SU-DHL-6 (cell line): ENCODE data around the gene DQX1.

ENCODE experiments used
- H2AFZ ChIP-seq: fragments of 200-600 bp; sonication (generic); 2 replicates; pipeline ENCODE4 v1.6.1; 2014; ENCODE audit warnings: low read depth, mild to moderate bottlenecking, moderate library complexity, mixed read lengths, antibody characterized with exemption, low read length; ENCODE audit not compliant: severe bottlenecking
- H3F3A ChIP-seq: fragments of 200-600 bp; shearing (Covaris generic); 2 replicates; pipeline ENCODE4 v1.6.0; 2016; ENCODE audit warnings: antibody characterized with exemption, mild to moderate bottlenecking; ENCODE audit not compliant: insufficient read depth
- H3K27ac ChIP-seq: fragments of 200-600 bp; sonication (generic); 2 replicates; pipeline ENCODE4 v1.5.1; 2016; ENCODE audit warnings: low read depth, mild to moderate bottlenecking, low read length, moderate library complexity, mixed read lengths
- H3K27me3 ChIP-seq: fragments of 200-600 bp; sonication (generic), shearing (Covaris generic); 2 replicates; pipeline ENCODE4 v1.6.0; 2014; ENCODE audit warnings: mild to moderate bottlenecking, low read length
- H3K36me3 ChIP-seq: fragments of 200-600 bp; sonication (generic); 2 replicates; pipeline ENCODE4 v1.6.1; 2014; ENCODE audit warnings: mild to moderate bottlenecking, low read length, mixed read lengths
- H3K4me2 ChIP-seq: fragments of 300-600, 200-600 bp; shearing (Covaris generic), sonication (generic); 2 replicates; pipeline ENCODE4 v1.6.0; 2014; ENCODE audit warnings: low read length, low read depth, mild to moderate bottlenecking; ENCODE audit not compliant: poor library complexity, severe bottlenecking
- H3K4me3 ChIP-seq: fragments of 200-600 bp; sonication (generic); 2 replicates; pipeline ENCODE4 v1.5.1; 2014; ENCODE audit warnings: antibody characterized with exemption, low read length, mild to moderate bottlenecking, mixed read lengths; ENCODE audit not compliant: insufficient read depth, poor library complexity, severe bottlenecking
- H3K79me2 ChIP-seq: fragments of 200-600 bp; sonication (generic); 2 replicates; pipeline ENCODE4 v1.6.1; 2014; ENCODE audit warnings: mild to moderate bottlenecking, low read length, moderate library complexity; ENCODE audit not compliant: insufficient read depth
- H3K9ac ChIP-seq: fragments of 200-600 bp; sonication (generic); 2 replicates; pipeline ENCODE4 v1.7.0; 2014; ENCODE audit warnings: mild to moderate bottlenecking, low read length
- H3K9me2 ChIP-seq: fragments of 200-600 bp; sonication (generic); replicated peaks from 2 replicates; pipeline ENCODE4 v1.6.1; 2014; ENCODE audit warnings: low read length; ENCODE audit not compliant: insufficient read depth
- H3K9me3 ChIP-seq: fragments of 200-600 bp; sonication (generic); 2 replicates; pipeline ENCODE4 v1.6.1; 2014; ENCODE audit warnings: low read length, mixed read lengths; ENCODE audit not compliant: insufficient read depth
- H4K20me1 ChIP-seq: fragments of 200-600 bp; sonication (generic); 2 replicates; pipeline ENCODE4 v1.6.1; 2014; ENCODE audit warnings: low read depth, mild to moderate bottlenecking, antibody characterized with exemption, low read length, moderate library complexity, mixed read lengths
- EZH2phosphoT487 ChIP-seq: fragments of 200-600 bp; sonication (generic), shearing (Covaris generic); conservative IDR thresholded peaks from 2 replicates; pipeline ENCODE4 v1.6.1; 2018; ENCODE audit warnings: mild to moderate bottlenecking, antibody characterized with exemption, low read length, moderate library complexity, mixed read lengths
- TF ChIP-seq, protein P1 (sequence below): fragments of 200-600 bp; sonication (generic); IDR thresholded peaks from one replicate; pipeline ENCODE4 v1.5.1; 2017; ENCODE audit warnings: antibody characterized with exemption, mild to moderate bottlenecking, low read length, moderate library complexity; ENCODE audit not compliant: insufficient read depth, poor library complexity, severe bottlenecking

The DQX1 gene

DNA sequence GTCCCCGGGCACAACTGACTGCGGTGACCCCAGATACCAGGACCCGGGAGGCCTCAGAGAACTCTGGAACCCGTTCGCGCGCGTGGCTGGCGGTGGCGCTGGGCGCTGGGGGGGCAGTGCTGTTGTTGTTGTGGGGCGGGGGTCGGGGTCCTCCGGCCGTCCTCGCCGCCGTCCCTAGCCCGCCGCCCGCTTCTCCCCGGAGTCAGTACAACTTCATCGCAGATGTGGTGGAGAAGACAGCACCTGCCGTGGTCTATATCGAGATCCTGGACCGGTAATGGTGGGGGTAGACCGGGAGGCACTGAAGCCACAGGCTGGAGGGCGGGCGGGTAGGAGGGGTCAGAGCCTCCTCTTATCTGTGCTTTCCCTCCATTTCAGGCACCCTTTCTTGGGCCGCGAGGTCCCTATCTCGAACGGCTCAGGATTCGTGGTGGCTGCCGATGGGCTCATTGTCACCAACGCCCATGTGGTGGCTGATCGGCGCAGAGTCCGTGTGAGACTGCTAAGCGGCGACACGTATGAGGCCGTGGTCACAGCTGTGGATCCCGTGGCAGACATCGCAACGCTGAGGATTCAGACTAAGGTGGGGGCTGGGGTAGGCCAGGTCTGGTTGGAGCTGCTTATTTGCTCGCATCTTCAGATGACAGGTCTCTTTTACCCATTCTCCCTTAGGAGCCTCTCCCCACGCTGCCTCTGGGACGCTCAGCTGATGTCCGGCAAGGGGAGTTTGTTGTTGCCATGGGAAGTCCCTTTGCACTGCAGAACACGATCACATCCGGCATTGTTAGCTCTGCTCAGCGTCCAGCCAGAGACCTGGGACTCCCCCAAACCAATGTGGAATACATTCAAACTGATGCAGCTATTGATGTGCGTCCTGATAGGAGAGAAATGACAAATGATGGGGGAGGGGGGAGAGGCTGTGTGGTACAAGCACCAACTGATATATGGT, 4.5 kb upstream of the DQX1 start:
- no peaks in the 10 kb centered on the region for H3K9me2 ChIP-seq
- H3K27me3 ChIP-seq: no peaks in the 10 kb centered on the region
- H3K4me3 ChIP-seq: peak overlapping the region; percentile 81
- peak overlapping the region; percentile 89 for H3K9ac ChIP-seq
- no peaks in the 10 kb centered on the region for H3K9me3 ChIP-seq
- H4K20me1 ChIP-seq: no peaks in the 10 kb centered on the region
- H3F3A ChIP-seq: peaks cover 10% of the 10 kb centered on the region; the same call in 1 of the 2 replicates
- H2AFZ ChIP-seq: peak overlapping the region; percentile 38
- H3K4me2 ChIP-seq: peak overlapping the region; percentile 83
- H3K79me2 ChIP-seq: peaks cover 23% of the 10 kb centered on the region
- peaks cover 11% of the 10 kb centered on the region for H3K36me3 ChIP-seq
- no peak for TF ChIP-seq EZH2phosphoT487
- TF ChIP-seq, protein P1, sequence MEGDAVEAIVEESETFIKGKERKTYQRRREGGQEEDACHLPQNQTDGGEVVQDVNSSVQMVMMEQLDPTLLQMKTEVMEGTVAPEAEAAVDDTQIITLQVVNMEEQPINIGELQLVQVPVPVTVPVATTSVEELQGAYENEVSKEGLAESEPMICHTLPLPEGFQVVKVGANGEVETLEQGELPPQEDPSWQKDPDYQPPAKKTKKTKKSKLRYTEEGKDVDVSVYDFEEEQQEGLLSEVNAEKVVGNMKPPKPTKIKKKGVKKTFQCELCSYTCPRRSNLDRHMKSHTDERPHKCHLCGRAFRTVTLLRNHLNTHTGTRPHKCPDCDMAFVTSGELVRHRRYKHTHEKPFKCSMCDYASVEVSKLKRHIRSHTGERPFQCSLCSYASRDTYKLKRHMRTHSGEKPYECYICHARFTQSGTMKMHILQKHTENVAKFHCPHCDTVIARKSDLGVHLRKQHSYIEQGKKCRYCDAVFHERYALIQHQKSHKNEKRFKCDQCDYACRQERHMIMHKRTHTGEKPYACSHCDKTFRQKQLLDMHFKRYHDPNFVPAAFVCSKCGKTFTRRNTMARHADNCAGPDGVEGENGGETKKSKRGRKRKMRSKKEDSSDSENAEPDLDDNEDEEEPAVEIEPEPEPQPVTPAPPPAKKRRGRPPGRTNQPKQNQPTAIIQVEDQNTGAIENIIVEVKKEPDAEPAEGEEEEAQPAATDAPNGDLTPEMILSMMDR: no peak
- H3K27ac ChIP-seq: peak overlapping the region; percentile 67

DNA sequence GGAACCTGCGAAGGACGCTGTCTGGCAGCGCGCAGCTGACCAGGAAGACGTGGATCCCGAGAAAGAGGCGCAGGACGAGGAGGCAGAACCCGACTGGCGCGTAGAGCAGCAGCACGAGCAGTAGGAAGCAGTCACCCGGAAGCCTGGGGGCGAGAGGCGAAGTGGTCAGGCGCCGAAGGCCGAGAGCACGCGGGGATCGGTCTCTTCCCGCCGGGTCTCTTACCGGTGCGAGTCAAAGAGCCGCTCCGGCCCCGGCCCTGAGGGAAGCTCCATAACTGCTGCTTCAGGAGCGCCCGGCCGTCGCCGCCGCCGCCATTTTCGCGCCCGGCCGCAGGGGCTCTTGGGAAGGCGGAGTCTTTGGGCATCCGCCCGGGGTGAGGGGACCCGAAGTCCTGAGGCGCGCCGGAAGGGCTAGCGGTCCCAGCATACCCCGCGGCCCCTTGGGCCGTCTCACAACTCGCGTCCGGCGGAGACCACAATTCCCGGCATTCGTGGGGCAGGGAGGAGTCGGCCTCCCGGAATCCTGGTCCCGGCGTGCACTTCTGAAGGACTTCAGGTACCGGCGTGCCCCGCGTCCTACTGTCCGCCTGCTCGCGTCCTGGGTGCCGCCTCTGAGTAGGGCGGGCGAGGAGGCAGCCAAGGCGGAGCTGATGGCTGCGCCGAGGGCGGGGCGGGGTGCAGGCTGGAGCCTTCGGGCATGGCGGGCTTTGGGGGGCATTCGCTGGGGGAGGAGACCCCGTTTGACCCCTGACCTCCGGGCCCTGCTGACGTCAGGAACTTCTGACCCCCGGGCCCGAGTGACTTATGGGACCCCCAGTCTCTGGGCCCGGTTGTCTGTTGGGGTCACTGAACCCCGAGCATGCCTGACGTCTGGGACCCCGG, 3.6 kb upstream of the DQX1 start, which contains the start of the genes AUP1 and HTRA2:
AUP1 (minus strand) TSS at position 350 of the 882 bp plus-strand sequence; CDS start at position 273, 77 bp downstream.
HTRA2 (plus strand) TSS at position 577 of the 882 bp plus-strand sequence; CDS start at position 651, 74 bp downstream.
- peaks cover 23% of the 10 kb centered on the region for H3K79me2 ChIP-seq

More for the DNA sequence above, 3.6 kb upstream of the DQX1 start, which contains the start of the genes AUP1 and HTRA2:
- peaks cover 10% of the 10 kb centered on the region; the same call in 1 of the 2 replicates for H3F3A ChIP-seq
- no peaks in the 10 kb centered on the region for H3K9me3 ChIP-seq
- TF ChIP-seq, protein P1: no peak
- no peak for TF ChIP-seq EZH2phosphoT487
- H3K27ac ChIP-seq: peak within 1 kb of the TSS; percentile 67
- peak within 1 kb of the TSS; percentile 81 for H3K4me3 ChIP-seq
- no peaks in the 10 kb centered on the region for H4K20me1 ChIP-seq
- H3K4me2 ChIP-seq: peak within 1 kb of the TSS; percentile 83
- no peaks in the 10 kb centered on the region for H3K9me2 ChIP-seq
- H3K36me3 ChIP-seq: peaks cover 11% of the 10 kb centered on the region
- peak within 1 kb of the TSS; percentile 38 for H2AFZ ChIP-seq
- peak within 1 kb of the TSS; percentile 89 for H3K9ac ChIP-seq
- no peaks in the 10 kb centered on the region for H3K27me3 ChIP-seq
